HG02588 (cell line): ENCODE measurements around the gene TRIM24.
"Not testable (repeated sequence)": the region's sequence is repeated elsewhere in the genome, so short reads cannot be mapped to it uniquely, and the experiment has no call there.

Source experiments
- ATAC-seq: cut with Tn5 transposase; IDR thresholded peaks from one replicate; pipeline ENCODE4 v1.9.1; 2021; ENCODE audit warnings: mild to moderate bottlenecking, moderate library complexity; ENCODE audit not compliant: unreplicated experiment

The TRIM24 gene

GRCh38 chr7:138525757-138526156 is 65.7 kb downstream of the TRIM24 start:
- ATAC-seq: no peak

DNA sequence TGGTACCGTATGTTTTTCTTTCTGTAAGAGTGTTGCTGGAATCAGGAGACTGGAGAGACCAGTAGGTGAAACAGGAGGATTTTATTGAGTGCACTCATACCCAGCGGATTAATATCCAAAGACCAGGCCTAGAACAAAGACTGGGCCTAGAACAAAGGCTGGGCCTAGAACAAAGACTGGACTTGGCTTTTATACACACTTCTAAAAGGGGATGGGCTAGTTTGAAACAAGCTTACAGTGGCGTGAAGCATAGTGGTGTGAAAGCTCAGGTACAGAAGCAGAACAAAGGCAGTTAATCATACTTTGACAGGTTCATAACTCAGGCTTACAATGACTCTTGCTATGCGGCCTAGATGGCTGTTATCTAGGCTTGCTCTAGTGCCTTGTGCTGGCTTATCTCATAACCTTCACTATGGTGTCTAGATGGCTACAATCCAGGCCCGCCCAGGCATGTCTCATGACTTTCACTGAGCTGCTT is 67.7 kb downstream of the TRIM24 start:
- no peak for ATAC-seq

DNA sequence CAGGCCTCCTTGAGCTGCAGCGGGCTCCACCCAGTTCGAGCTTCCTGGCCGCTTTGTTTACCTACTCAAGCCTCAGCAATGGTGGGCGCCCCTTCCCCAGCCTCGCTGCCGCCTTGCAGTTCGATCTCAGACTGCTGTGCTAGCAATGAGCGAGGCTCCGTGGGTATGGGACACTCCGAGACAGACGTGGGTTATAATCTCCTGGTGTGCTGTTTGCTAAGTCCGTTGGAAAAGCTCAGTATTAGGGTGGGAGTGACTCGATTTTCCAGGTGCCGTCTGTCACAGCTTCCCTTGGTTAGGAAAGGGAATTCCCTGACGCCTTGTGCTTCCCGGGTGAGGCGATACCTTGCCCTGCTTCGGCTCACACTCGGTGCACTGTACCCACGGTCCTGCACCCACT is 76.8 kb downstream of the TRIM24 start:
- ATAC-seq: not testable (repeated sequence)

- ATAC-seq: no peak
Measured at GRCh38 chr7:138538518-138538917, 78.5 kb downstream of the TRIM24 start.

- ATAC-seq: no peak
Measured at GRCh38 chr7:138538997-138539644, 79.1 kb downstream of the TRIM24 start.

GRCh38 chr7:138542183-138542582 is 82.1 kb downstream of the TRIM24 start:
- peak; percentile 82 for ATAC-seq

- ATAC-seq: no peak
Measured at GRCh38 chr7:138543739-138544138, 83.7 kb downstream of the TRIM24 start.

DNA sequence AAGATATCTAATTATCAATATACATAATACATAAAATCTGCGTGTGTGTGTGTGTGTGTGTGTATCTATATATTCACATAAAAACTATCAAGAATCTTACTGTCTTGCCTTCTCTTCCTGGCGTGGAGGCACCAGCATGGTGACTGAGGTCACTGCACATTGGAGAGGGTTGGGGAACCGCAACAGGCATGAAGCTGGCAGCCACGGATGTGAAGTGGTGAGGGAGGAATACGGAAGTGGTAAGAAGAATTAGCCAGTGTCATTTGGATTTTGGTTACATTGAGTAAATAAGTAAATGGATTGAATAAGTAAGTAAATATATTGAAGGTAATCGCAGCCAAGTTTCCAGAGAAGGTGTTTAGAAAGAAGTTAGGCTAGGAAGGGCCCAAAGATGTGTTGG is 85.1 kb downstream of the TRIM24 start:
- no peak for ATAC-seq

DNA sequence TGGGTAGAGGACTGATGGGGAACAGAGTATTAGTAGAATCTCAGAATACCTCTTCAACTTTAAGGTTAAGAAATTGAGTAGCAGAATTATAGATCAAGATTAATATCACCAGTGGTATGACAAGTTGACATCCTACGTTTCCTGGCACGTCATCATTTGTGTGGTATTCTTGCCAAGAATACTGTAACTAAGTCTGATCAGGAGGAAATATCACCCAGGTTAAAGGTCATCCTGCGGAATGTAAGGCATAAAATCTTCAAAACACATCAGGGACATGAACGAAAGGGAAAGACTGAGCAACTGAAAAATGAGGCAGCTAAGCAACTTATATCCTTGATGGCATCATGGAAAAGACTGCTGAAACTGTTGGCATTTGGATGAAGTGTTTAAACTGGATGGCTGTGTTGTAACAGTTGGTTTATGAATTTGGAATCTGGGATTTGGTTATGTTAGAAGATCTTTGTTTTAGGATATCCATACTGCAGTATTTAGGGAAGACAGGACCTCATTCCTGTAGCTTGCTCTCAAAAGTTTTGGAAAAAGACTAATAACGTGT is 86.1 kb downstream of the TRIM24 start:
- no peak for ATAC-seq

- ATAC-seq: no peak
Measured at GRCh38 chr7:138546829-138547228, 86.8 kb downstream of the TRIM24 start.

DNA sequence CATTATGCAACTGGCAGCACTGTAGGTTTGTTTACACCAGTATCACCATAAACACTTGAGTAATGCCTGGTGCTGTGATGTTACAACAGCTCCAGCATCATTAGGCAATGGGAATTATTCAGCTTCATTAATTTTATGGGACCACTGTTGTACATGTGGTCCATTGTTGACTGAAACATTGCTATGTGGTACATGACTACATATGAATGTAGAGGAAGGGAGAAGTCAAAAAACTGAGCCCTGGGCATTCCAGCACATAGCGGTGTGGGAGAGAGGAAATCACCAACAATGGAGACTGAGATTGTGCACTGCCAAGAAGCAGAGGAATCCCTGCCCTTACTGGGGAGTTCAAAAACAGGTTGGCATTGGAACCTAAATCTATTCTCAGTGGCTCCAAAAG is 89.0 kb downstream of the TRIM24 start:
- ATAC-seq: no peak

DNA sequence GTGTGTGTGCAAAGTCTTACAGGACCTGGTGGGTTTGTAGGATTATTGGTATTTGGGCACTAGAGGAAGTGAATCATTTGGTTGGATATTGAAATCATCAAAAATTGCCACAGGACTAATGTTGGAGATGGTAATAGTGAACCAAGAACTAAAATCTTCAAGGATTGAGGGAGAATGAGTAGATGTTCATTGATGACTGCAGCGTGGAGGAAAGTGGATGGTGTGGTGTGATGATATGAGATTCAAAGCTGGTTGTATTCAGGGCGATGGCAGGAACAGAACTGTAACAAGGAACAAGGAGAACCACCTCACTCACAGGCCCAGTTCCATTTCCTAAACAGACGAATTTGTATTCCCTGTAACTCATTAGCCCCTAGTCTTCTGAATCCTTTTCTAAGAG is 90.3 kb downstream of the TRIM24 start:
- no peak for ATAC-seq

DNA sequence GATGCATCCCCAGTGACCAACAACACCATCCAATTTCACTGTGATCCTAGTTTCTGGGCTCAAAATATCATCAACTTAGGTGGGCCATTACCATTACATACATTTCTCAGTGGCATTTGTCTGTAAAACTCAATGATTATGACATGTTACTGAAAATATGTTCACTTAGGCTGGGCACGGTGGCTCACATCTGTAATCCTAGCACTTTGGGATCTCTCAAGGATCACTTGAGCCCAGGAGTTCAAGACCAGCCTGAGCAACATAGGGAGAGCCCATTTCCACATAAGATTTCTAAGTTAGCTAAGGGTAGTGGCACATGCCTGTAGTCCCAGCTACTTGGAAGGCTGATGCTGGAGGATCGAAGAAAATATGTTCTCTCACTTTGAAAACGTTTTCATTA is 91.0 kb downstream of the TRIM24 start:
- no peak for ATAC-seq

GRCh38 chr7:138553805-138554204 is 93.7 kb downstream of the TRIM24 start:
- no peak for ATAC-seq

DNA sequence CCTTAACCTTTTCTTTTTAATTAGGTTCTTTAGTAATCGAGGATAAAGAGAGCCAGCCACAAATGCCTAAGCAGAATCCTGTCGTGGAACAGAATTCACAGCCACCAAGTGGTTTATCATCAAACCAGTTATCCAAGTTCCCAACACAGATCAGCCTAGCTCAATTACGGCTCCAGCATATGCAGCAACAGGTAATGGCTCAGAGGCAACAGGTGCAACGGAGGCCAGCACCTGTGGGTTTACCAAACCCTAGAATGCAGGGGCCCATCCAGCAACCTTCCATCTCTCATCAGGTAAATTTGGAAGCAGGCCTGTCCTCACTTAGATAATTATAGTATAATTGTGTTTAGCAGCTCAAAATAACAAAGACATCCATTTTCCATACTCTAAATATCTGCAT is 94.6 kb downstream of the TRIM24 start:
- ATAC-seq: no peak

GRCh38 chr7:138555684-138556083 is 95.6 kb downstream of the TRIM24 start:
- ATAC-seq: no peak

DNA sequence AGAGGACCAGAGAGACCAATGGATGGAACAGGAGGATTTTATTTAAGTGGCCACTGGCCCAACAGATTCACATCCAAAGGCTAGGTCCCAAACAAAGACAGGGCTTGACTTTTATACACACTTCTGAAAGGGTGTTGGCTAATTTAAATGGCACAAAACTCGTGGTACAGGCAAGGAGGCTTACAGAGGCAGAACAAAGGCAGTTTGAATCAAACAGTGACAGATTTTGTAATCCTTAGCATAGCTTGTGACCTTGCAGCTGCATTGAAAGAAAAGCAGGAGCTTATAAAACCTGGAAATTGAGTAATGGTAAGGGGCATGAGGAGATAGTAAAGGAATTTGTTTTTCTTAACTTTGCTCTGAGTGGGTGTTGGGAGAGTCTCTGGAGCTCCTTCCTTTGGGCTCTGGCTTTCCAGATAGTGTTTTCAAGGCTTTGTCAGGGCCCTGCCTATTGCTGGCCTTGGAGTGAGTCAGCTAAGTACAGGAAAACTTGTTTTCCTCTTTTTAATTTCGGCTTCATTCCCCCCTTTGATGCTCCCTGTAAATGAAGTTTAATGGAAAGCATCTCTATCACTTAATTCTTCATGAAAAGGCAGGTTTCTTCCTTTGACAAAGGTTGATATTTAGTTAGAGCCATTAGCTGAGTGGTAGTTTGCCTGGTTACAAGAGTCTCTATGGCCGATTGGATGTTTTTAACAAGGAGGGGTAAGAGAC is 96.9 kb downstream of the TRIM24 start:
- ATAC-seq: no peak

- ATAC-seq: no peak
Measured at GRCh38 chr7:138559448-138559847, 99.4 kb downstream of the TRIM24 start.

GRCh38 chr7:138563808-138564207 is 103.7 kb downstream of the TRIM24 start:
- no peak for ATAC-seq

DNA sequence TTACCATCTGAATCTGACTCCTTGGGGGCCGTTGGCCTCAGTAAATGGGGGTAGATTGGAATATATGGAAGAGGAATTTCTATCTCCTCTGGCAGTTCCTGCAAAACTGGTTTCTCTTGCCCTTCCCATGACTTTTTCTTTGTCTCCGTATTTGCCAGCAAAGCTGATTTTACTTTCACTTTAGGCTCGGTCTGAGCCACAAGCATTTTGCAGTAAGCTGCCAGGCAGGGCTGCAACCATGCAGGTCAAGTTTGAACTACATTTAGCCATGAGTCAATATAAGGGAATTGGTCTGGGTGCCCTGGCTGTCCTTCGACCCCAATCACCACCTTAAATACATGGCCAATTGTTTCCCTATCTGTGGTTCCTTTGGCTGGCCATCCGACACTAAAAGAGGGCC is 104.3 kb downstream of the TRIM24 start:
- no peak for ATAC-seq

DNA sequence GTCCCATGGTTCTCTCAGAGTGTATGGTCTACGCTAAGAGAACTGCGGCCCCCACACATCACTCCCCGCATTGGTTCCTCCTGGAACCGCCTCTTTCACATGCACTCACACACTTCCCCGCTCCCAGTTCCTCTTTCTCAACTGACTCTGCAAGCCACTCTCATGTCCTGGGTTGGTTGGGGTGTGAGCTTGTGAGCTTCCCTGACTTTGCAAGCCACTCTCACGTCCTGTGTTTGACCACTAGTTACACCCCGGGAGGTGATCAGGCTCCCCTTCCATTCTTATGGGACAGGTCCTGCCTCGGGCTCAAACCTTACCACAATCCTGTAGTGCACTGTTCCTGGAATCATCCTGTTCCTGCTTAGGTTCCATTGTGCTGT is 105.0 kb downstream of the TRIM24 start:
- no peak for ATAC-seq

DNA sequence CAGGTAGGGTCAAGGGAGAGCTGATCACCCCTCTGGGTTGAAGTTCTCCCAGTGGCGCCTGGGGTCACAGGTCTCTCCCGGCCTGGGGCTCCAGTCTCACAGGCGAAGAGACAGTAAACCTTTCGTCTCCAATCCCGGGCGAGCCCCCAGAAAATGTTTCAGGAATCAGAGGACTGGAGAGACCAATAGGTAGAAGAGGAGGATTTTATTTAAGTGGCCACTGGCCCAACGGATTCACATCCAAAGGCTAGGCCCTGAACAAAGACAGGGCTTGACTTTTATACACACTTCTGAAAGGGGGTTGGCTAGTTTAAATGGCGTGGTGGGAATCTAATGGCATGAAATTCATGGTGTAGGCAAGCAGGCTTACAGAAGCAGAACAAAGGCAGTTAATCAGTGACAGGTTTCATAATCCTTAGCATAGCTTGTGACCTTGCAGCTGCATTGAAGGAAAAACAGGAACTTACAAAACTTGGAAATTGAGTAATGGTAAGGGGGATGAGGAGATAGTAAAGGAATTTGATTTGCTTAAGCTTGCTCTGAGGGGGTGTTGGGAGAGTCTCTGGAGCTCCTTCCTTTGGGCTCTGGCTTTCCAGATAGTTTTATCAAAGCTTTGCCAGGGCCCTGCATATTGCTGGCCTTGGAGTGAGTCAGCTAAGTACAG is 105.5 kb downstream of the TRIM24 start:
- no peak for ATAC-seq
